Suprapubic skin (tissue), 4 donors: ENCODE measurements around the gene LIN37. TPM values are rescaled to one million over a fixed set of nuclear protein-coding genes. Genes with fewer than 3 reads are reported as not detected.

Experiments used
- DNase-seq, 2 donors: peaks; one replicate each; pipeline ENCODE4 v3.0.0-alpha.2; 2019; ENCODE audit warnings: low spot score in 2 of 2
- H3K27ac ChIP-seq: fragments of 200-600 bp; sonication (generic); one replicate; pipeline ENCODE4 v1.5.1; 2019
- H3K27me3 ChIP-seq: fragments of 200-600 bp; sonication (generic); one replicate; pipeline ENCODE4 v1.5.1; 2019
- H3K36me3 ChIP-seq: fragments of 200-600 bp; sonication (generic); one replicate; pipeline ENCODE4 v1.5.1; 2019
- H3K4me1 ChIP-seq: fragments of 200-600 bp; sonication (generic); one replicate; pipeline ENCODE4 v1.5.1; 2019
- H3K4me3 ChIP-seq: fragments of 200-600 bp; sonication (generic); one replicate; pipeline ENCODE4 v1.5.1; 2019; ENCODE audit warnings: mild to moderate bottlenecking
- H3K9me3 ChIP-seq: fragments of 200-600 bp; sonication (generic); one replicate; pipeline ENCODE4 v1.5.1; 2019
- CTCF ChIP-seq, 2 donors: fragments of 200-600 bp in 1 of 2; fragments of 450-650 bp in 1 of 2; sonication (generic) in 1 of 2; IDR thresholded peaks; one replicate each; pipeline ENCODE4 v1.5.1; 2016 to 2019; ENCODE audit warnings: antibody characterized with exemption in 2 of 2, mild to moderate bottlenecking in 1 of 2, moderate library complexity in 1 of 2
- EP300 ChIP-seq: sonication (generic); formaldehyde crosslinking; IDR thresholded peaks from one replicate; pipeline ENCODE4 v1.6.1; 2017; ENCODE audit warnings: antibody characterized with exemption
- POLR2A ChIP-seq, 2 donors: fragments of 450-650 bp; IDR thresholded peaks; one replicate each; pipeline ENCODE4 v1.6.1; 2017; ENCODE audit warnings: antibody characterized with exemption in 2 of 2, mild to moderate bottlenecking in 2 of 2, moderate library complexity in 2 of 2
- POLR2AphosphoS5 ChIP-seq, 3 donors: sonication (generic); formaldehyde crosslinking; IDR thresholded peaks; one replicate each; pipeline ENCODE4 v1.6.1; 2017; ENCODE audit warnings: antibody characterized with exemption in 3 of 3
- WGBS: methylation state at CpG from one replicate; pipeline ENCODE4 v1.1.5; 2018; 5-methylcytosine and 5-hydroxymethylcytosine counted together
- total RNA-seq, 4 donors: library from RNA; depleted of rRNA; stranded (reverse); fragments of >200 nt; gene quantifications; one replicate each; pipeline ENCODE4 v1.1.0, GENCODE V29; 2016

LIN37 gene
- total RNA-seq, 4 donors from 2014 or later: 11.0 to 21.5 (median 20.0) TPM

- WGBS: 96% methylated on average over 15 of the region's 25 CpGs
- no peak for DNase-seq
- H3K27me3 ChIP-seq: no peaks in the 10 kb centered on the region
- TF ChIP-seq POLR2A (IDR thresholded peaks at IDR 0.05) (no peak), EP300 (no peak), CTCF (IDR thresholded peaks at IDR 0.05) (no peak), POLR2AphosphoS5 (IDR thresholded peaks at IDR 0.05) (no peak)
- no peak overlapping the region for H3K4me3 ChIP-seq
- H3K9me3 ChIP-seq: no peaks in the 10 kb centered on the region
- peaks cover 15% of the 10 kb centered on the region for H3K4me1 ChIP-seq
- no peak overlapping the region for H3K27ac ChIP-seq
- peaks cover 92% of the 10 kb centered on the region for H3K36me3 ChIP-seq
Observed at GRCh38 chr19:35732540-35733179, 15.7 kb upstream of the LIN37 start.

GRCh38 chr19:35733180-35734125 lies 14.9 kb upstream of the LIN37 start:
- H3K36me3 ChIP-seq: peaks cover 92% of the 10 kb centered on the region
- WGBS: 90% methylated on average over 22 of the region's 35 CpGs
- no peaks in the 10 kb centered on the region for H3K27me3 ChIP-seq
- TF ChIP-seq POLR2AphosphoS5 (IDR thresholded peaks at IDR 0.05) (no peak), CTCF (IDR thresholded peaks at IDR 0.05) (no peak), POLR2A (IDR thresholded peaks at IDR 0.05) (no peak), EP300 (no peak)
- H3K9me3 ChIP-seq: no peaks in the 10 kb centered on the region
- no peak for DNase-seq
- peaks cover 15% of the 10 kb centered on the region for H3K4me1 ChIP-seq
- H3K27ac ChIP-seq: no peak overlapping the region
- H3K4me3 ChIP-seq: no peak overlapping the region

GRCh38 chr19:35734273-35734672 lies 14.1 kb upstream of the LIN37 start:
- no peaks in the 10 kb centered on the region for H3K9me3 ChIP-seq
- no peaks in the 10 kb centered on the region for H3K27me3 ChIP-seq
- H3K27ac ChIP-seq: no peak overlapping the region
- 92% methylated on average over 8 of the region's 8 CpGs for WGBS
- no peak for DNase-seq
- no peak overlapping the region for H3K4me3 ChIP-seq
- TF ChIP-seq POLR2AphosphoS5 (IDR thresholded peaks at IDR 0.05) (no peak), CTCF (IDR thresholded peaks at IDR 0.05) (no peak), POLR2A (IDR thresholded peaks at IDR 0.05) (no peak), EP300 (no peak)
- peaks cover 89% of the 10 kb centered on the region for H3K36me3 ChIP-seq
- peaks cover 15% of the 10 kb centered on the region for H3K4me1 ChIP-seq

GRCh38 chr19:35734889-35735288 lies 13.5 kb upstream of the LIN37 start:
- TF ChIP-seq POLR2A (IDR thresholded peaks at IDR 0.05): no peak
- no peak for TF ChIP-seq EP300
- no peak for TF ChIP-seq CTCF (IDR thresholded peaks at IDR 0.05)
- no peak for TF ChIP-seq POLR2AphosphoS5 (IDR thresholded peaks at IDR 0.05)
- Histone ChIP-seq H3K27me3 (no peaks in the 10 kb centered on the region), H3K36me3 (peaks cover 83% of the 10 kb centered on the region), H3K4me1 (peaks cover 20% of the 10 kb centered on the region), H3K4me3 (no peak overlapping the region), H3K9me3 (no peaks in the 10 kb centered on the region), H3K27ac (no peak overlapping the region)
- DNase-seq: no peak
- 83% methylated on average over 5 of the region's 5 CpGs for WGBS
